Measurements from ENCODE around the gene TNP2.

The TNP2 gene

GRCh38 chr16:11277607-11278337 lies 8.6 kb upstream of the TNP2 start:
- no peak for DNase-seq (ENCODE audit: low read depth in 2 of 2)

- DNase-seq (ENCODE audit: low read depth in 2 of 2) = no peak
Observed at GRCh38 chr16:11276896-11277593, 7.9 kb upstream of the TNP2 start.

- DNase-seq (ENCODE audit: low read depth in 2 of 2) = no peak
Observed at GRCh38 chr16:11276143-11276895, 7.2 kb upstream of the TNP2 start, which contains the start of gene PRM2. Gene PRM2 (minus strand): TSS chr16:11276480. CDS start chr16:11276370, 110 bp downstream.

- DNase-seq (ENCODE audit: low read depth in 2 of 2) = no peak
Observed at GRCh38 chr16:11274964-11275363, 5.8 kb upstream of the TNP2 start.

GRCh38 chr16:11273721-11274324 lies 4.7 kb upstream of the TNP2 start:
- no peak for DNase-seq (ENCODE audit: low read depth in 2 of 2)

GRCh38 chr16:11272921-11273720 lies 4.0 kb upstream of the TNP2 start, which contains the start of gene PRM3:
Gene PRM3 (minus strand): TSS chr16:11273629. CDS start chr16:11273595, 34 bp downstream.
- no peak for DNase-seq (ENCODE audit: low read depth in 2 of 2)

GRCh38 chr16:11272484-11272883 lies 3.4 kb upstream of the TNP2 start:
- no peak for DNase-seq (ENCODE audit: low read depth in 2 of 2)

GRCh38 chr16:11271610-11272009 lies 2.5 kb upstream of the TNP2 start:
- DNase-seq (ENCODE audit: low read depth in 2 of 2) = no peak

GRCh38 chr16:11270602-11271162 lies 1.6 kb upstream of the TNP2 start:
- no peak for DNase-seq (ENCODE audit: low read depth in 2 of 2)

GRCh38 chr16:11265124-11265523 lies 4.0 kb downstream of the TNP2 start:
- no peak for DNase-seq (ENCODE audit: low read depth in 2 of 2)

- DNase-seq (ENCODE audit: low read depth in 2 of 2) = no peak
Observed at GRCh38 chr16:11264155-11264832, 4.8 kb downstream of the TNP2 start.

- DNase-seq (ENCODE audit: low read depth in 2 of 2) = peak in 1 of 2 donors; percentile 39
Observed at GRCh38 chr16:11263737-11264136, 5.4 kb downstream of the TNP2 start.

GRCh38 chr16:11262915-11263314 lies 6.2 kb downstream of the TNP2 start:
- no peak for DNase-seq (ENCODE audit: low read depth in 2 of 2)

- no peak for DNase-seq (ENCODE audit: low read depth in 2 of 2)
Observed at GRCh38 chr16:11260596-11260966, 8.5 kb downstream of the TNP2 start.

GRCh38 chr16:11259655-11260595 lies 9.2 kb downstream of the TNP2 start:
- no peak for DNase-seq (ENCODE audit: low read depth in 2 of 2)

- DNase-seq (ENCODE audit: low read depth in 2 of 2) = no peak
Observed at GRCh38 chr16:11258553-11259492, 10.3 kb downstream of the TNP2 start.

GRCh38 chr16:11257131-11257938 lies 11.8 kb downstream of the TNP2 start:
- DNase-seq (ENCODE audit: low read depth in 2 of 2) = peak in 1 of 2 donors; percentile 46

All from stimulated activated CD8-positive, alpha-beta memory T cell treated with anti-CD3 and anti-CD28 coated beads, Interleukin-2, amount 100 ng/mL, for 48 hours (primary cell).